OCI-LY3 (cell line): ENCODE measurements around the gene ITIH5.

Experiments
- CTCF ChIP-seq: fragments of 200-600, 300-600 bp; sonication (generic); IDR thresholded peaks from 2 replicates; pipeline ENCODE4 v1.5.1; 2014; ENCODE audit warnings: antibody characterized with exemption, low read length, low read depth
- EZH2phosphoT487 ChIP-seq: fragments of 200-600 bp; shearing (Covaris generic); IDR thresholded peaks from 2 replicates; pipeline ENCODE4 v1.6.1; 2018; ENCODE audit warnings: antibody characterized with exemption, mixed run types, low read depth

- no peak for TF ChIP-seq CTCF
- no peak for TF ChIP-seq EZH2phosphoT487
Measured at GRCh38 chr10:7703140-7703539, 36.4 kb upstream of the ITIH5 start, which contains the start of gene ITIH2.
